GM12872 (cell line): ENCODE data around the gene PRKD3.

Experiments used
- TF ChIP-seq, protein P1 (sequence below): IDR thresholded peaks from 3 replicates; pipeline ENCODE4 v1.5.1; 2011; ENCODE audit warnings: low read depth, mild to moderate bottlenecking, low read length, moderate library complexity; ENCODE audit not compliant: insufficient read depth

Gene PRKD3

DNA sequence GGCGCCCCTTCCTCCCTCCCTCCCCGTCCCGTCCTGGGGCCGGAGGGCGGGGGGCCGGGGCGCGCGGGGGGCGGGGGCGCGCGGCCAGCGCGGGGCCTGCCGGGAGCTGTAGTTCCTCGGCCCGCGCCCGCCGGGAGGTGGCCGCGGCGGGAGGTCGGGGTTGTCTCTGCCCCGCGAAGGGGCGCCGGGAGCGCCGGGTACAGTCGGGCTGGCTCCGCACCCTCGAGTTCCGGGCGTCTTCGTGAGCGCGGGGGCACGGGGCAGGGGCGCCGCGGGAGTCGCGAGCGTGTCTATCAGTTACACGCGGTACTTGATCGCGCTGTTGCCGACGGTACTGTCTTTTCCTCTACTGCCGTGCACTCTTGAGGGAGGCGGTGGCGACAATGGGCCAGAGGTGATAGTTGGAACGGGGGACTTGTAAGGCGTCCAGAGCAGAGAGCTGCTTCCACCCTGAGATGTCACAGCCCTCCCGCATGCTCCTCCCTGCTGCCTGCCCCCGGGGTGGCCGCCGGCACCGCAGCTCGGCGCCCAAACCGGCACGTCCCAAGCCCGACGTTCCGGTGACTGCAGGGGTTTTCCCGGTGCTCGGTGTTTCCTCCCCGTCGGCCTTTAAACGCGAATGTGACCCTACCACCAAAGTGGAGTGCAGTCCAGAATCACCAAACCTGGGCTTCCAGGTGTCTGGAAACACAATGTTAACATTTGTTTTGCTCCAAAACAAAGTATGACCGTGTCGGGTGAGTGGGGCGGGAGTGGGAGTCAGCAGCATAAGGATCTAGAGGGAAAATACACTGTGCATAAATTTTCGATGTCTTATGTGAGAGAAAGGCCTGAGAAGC lies at the start of gene PRKD3:
TSS of gene PRKD3 (minus strand) at position 48 of the 839 bp plus-strand sequence. CDS start 8,309 bp downstream, outside the sequence.
- TF ChIP-seq, protein P1, sequence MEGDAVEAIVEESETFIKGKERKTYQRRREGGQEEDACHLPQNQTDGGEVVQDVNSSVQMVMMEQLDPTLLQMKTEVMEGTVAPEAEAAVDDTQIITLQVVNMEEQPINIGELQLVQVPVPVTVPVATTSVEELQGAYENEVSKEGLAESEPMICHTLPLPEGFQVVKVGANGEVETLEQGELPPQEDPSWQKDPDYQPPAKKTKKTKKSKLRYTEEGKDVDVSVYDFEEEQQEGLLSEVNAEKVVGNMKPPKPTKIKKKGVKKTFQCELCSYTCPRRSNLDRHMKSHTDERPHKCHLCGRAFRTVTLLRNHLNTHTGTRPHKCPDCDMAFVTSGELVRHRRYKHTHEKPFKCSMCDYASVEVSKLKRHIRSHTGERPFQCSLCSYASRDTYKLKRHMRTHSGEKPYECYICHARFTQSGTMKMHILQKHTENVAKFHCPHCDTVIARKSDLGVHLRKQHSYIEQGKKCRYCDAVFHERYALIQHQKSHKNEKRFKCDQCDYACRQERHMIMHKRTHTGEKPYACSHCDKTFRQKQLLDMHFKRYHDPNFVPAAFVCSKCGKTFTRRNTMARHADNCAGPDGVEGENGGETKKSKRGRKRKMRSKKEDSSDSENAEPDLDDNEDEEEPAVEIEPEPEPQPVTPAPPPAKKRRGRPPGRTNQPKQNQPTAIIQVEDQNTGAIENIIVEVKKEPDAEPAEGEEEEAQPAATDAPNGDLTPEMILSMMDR: no peak

DNA sequence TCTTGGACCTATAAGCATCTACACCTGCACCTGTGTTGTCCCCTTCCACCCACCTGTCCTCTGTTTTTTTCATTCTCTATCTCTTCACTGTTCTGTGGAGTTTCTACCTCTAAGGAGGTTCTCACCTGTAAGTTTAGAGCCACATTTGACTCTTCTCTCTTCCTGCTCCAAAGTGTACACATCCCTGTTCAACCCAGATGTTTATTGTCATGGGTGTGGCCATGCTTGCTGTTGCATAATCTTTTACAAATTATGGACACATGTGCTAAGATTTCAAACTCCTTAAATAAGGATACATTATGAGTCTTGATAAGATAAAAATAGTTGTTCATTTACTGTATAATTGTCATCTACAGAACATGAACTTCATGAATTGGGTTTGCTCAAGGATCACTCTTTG lies 47.4 kb upstream of the PRKD3 start:
- TF ChIP-seq, protein P1: no peak

DNA sequence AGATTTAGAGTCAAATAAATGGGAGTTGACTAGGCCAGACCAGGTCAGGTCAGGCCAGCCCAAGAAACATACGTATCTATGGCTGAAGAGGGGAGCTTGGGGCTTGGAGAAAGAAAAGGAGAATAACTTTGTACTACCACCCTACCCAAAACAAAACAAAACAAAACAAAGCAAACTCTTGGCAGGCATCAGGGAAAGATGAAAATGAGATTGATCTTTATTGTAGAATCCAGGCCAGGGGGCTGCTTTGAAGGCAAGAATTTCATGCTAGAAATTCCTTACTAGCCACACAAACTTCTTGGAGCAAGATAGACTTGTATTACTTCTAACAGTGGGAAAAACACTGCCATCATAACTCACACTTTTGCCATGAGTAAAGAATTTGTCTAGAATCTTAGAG lies 46.0 kb upstream of the PRKD3 start:
- TF ChIP-seq, protein P1: no peak

DNA sequence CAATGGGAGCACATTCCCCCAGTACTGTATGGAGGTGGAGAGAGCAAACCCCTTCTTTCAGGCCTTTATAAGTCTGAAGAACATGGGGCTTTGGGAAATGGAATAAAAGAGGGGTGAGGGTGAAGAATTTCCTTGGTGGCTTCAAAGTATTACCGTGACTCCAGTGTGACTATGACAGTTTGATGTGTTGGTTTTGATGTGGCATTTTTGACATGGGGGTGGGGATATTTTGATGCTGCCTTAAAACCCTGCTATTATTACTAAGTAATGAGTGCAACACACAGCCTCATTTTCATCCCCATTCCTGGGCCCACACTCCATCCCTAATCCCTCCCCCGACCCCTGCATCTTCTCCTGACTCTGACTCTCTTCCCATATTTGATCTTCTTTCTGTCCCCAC lies 43.4 kb upstream of the PRKD3 start:
- TF ChIP-seq, protein P1: no peak

DNA sequence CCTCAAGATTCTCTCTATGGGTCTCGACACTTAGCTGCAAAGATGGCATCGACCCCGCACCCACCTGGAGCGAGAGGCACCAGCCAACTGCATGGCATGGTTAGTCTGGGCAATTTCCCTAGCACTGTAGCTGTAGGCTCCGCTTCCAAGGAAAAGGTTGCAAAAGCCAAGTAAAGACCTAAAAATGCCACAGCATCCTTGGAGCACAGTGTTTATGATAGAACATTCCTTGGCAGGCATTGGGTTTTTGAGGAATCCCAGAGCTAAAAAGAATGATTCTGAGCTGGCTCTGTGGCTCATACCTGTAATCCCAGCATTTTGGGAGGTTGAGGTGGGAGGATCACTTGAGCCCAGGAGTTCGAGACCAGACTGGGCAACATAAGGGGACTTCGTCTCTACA lies 42.7 kb upstream of the PRKD3 start:
- TF ChIP-seq, protein P1: no peak

DNA sequence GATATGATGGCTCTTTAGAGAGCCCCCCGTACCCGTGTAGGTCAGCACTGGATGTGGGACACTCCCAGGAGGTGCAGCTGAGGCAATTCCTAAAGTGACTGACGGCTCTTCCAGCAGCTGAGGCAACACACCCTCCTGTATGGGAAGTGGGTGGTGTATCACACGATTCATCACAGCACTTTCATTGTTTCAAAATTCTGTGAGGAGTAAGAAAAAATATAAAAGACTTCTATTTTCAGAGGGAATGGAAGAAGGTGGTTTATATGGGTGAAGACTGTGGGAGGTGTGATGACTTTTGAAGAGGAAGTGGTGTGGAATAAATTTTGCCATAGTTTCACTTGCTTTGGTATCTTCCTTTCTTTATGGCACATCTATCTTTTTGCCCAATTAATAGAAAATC lies 42.1 kb upstream of the PRKD3 start:
- TF ChIP-seq, protein P1: no peak

DNA sequence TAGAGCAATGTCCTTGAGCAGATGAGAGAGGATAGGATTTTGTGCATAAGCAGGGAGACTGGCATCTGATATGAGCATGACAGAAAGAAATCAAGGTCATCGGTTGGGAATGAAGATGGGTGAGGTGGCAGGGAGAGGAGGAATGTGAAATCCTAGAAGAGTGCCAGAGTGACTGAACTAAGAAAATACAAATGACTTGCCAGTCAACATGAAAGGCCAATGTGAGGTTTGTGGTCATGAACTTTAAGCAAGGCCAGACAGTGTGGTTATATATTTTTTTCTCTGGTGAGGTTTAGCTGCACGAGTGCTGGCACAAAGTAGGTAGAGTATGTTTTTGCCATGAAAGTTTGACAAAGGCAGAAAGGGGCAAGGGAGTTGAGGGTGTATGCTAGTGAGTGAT lies 41.0 kb upstream of the PRKD3 start:
- TF ChIP-seq, protein P1: no peak
